Spleen (tissue), 7 donors: ENCODE results near the gene BCL11B.

ENCODE experiments used
- POLR2A ChIP-seq, 3 donors: fragments of 450-650 bp; IDR thresholded peaks; one replicate each; pipeline ENCODE4 v1.5.1; 2017; ENCODE audit warnings: antibody characterized with exemption in 3 of 3, mild to moderate bottlenecking in 1 of 3
- POLR2AphosphoS5 ChIP-seq, 3 donors: sonication (generic); formaldehyde crosslinking; IDR thresholded peaks; one replicate each; pipeline ENCODE4 v1.5.1; 2017; ENCODE audit warnings: antibody characterized with exemption in 3 of 3
- TF ChIP-seq, protein P1 (sequence below), 11 experiments: fragments of 200-600 bp in 7 of 11; fragments of 450-650 bp in 4 of 11; sonication (generic) in 4 of 11; IDR thresholded peaks in 8 of 11; conservative IDR thresholded peaks in 3 of 11; 1 replicate in 7 of 11; 2 replicates in 4 of 11; pipeline versions ENCODE4 v1.4.0 to v1.8.0; 2016 to 2021; ENCODE audit warnings: antibody characterized with exemption in 11 of 11, inconsistent platforms in 4 of 11, mild to moderate bottlenecking in 1 of 11
- donor health status: DM: no; HTN: no; CAD: no; lungs with moderate emphysema.
- donor health status: DM: no; HTN: no; CAD: no.
- donor health status: DM: no; HTN: no; CAD: no.

DNA sequence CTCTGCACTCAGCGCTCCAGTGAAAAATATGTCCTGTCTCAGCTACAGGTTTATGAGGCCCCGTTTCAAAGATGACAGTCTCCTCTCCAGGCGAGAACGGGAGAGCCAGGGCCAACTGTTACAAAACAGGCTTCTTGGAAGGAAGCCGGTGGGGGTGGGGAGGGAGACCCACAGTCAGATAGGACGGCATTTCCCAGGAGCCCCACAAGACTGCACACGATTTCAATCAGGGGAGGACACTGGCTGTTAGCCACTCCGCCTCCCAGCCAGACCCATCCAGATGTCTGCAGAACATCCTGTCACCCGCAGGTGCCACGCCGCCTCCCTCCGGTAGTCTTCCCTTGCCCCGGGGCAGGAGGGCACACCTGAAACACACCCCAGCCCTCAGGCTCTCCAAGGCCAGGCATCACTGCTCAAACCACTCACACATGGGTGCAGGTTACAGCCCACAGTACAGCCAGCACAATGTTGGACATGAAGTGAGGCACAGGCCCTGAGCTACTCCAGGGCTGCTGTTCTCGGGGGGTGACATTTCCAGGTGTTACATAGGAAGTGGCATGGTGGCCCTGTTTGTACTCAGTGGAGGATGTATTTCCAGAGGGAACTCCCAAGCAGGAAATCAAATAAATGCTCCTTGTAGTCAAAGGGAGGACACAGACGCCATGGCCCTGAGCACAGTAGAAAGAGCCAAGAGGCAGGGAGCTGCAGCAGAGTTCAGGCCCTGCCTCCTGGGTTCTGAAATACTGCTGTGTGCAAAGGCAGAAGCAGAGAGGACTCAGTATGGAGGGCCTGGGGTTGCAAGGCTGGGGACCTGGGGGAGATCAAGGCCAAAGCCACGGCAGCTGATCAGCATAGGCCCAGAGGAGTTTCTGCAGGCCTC, 138.1 kb downstream of the BCL11B start:
- TF ChIP-seq, protein P1, sequence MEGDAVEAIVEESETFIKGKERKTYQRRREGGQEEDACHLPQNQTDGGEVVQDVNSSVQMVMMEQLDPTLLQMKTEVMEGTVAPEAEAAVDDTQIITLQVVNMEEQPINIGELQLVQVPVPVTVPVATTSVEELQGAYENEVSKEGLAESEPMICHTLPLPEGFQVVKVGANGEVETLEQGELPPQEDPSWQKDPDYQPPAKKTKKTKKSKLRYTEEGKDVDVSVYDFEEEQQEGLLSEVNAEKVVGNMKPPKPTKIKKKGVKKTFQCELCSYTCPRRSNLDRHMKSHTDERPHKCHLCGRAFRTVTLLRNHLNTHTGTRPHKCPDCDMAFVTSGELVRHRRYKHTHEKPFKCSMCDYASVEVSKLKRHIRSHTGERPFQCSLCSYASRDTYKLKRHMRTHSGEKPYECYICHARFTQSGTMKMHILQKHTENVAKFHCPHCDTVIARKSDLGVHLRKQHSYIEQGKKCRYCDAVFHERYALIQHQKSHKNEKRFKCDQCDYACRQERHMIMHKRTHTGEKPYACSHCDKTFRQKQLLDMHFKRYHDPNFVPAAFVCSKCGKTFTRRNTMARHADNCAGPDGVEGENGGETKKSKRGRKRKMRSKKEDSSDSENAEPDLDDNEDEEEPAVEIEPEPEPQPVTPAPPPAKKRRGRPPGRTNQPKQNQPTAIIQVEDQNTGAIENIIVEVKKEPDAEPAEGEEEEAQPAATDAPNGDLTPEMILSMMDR (IDR thresholded peaks at IDR 0.05 in 8 of 11, conservative IDR thresholded peaks at IDR 0.05 in 3 of 11): no peak
- TF ChIP-seq POLR2A (IDR thresholded peaks at IDR 0.05) (no peak), POLR2AphosphoS5 (IDR thresholded peaks at IDR 0.05) (no peak)
